Measurements from ENCODE around the gene PLXNB2. TPM values are rescaled to one million over a fixed set of nuclear protein-coding genes. Genes with fewer than 3 reads are reported as not detected.

PLXNB2 gene
- total RNA-seq, 1 experiment from 2014 or later = 236 TPM

DNA sequence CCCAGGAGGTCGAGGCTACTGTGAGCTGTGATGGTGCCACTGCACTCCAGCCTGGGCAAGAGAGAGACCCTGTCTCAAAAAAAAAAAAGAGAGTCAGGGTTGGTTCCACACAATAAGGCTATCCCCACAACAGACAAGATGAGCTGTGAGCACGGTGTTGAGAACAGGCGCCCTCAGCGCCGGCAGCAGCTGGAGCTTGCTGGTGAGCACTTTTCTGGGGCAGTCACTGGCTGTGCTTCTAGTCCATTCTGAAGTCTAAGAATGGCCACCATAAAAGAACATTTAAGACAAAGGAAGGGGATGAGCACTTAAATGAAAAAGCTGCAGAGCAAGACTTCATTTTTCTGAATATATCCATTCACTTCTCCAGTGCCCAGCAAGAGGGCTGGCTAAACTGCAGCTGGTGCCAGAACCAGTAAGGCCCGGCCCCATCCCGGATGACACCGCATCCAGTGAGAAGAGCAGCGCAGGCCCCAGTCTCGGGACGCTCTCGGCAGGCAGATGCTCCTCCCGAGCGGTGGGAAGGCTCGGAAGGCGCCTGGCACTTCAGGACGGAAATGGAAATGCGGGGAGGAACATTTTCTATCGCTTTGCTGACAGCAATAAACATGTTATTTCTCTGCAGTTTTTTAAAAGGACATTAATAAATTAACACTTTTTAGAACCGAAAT, 74.8 kb downstream of the PLXNB2 start:
- Histone ChIP-seq H3K9me3 (ENCODE audit: control insufficient read depth in 1 of 2, insufficient read depth in 1 of 2, low read depth in 1 of 2, low read length in 2 of 2) (peaks cover 0 to 4% of the 10 kb centered on the region in 2 experiments; a peak in 1 of 4 replicates), H3K36me3 (ENCODE audit: control insufficient read depth in 1 of 2, insufficient read depth in 2 of 2, low read length in 2 of 2) (peaks cover 0 to 8% of the 10 kb centered on the region in 2 experiments; a peak in 1 of 4 replicates), H3K9ac (ENCODE audit: low read length) (no peak overlapping the region), H3K9me2 (ENCODE audit: insufficient read depth) (no peaks in the 10 kb centered on the region), H3K4me1 (ENCODE audit: control insufficient read depth in 1 of 2, insufficient read depth in 2 of 2, low read length in 2 of 2) (no peaks in the 10 kb centered on the region), H3K27ac (ENCODE audit: low read depth, low read length) (no peak overlapping the region), H3K4me3 (replicated peaks in 1 of 2; ENCODE audit: low read depth in 1 of 2, low read length in 2 of 2) (no peak overlapping the region), H2AFZ (ENCODE audit: low read depth, low read length, poor library complexity, severe bottlenecking) (no peak overlapping the region), H3K27me3 (ENCODE audit: insufficient read depth, low read length) (no peaks in the 10 kb centered on the region), H4K20me1 (ENCODE audit: insufficient read depth) (no peaks in the 10 kb centered on the region), H3K79me2 (ENCODE audit: insufficient read depth, low read length) (peaks cover 57% of the 10 kb centered on the region), H3K4me2 (ENCODE audit: low read length) (no peak overlapping the region)
- intact Hi-C loops (cut with micrococcal nuclease) = no loop called here
- BruUV-seq (replicated peaks) = no TSS peak
- ChIA-PET RAD21 (ENCODE audit: low non-redundant PET in 1 of 2, low total read pairs in 2 of 2, uncharacterized antibody in 2 of 2, unreplicated experiment in 2 of 2) (interaction anchor here in 1 of 2 experiments (0.6 kb wide), 1 partner anchor 36 kb away, joined by 3 read pairs; no protein-coding TSS in a partner anchor), POLR2A (no interaction called here), CTCF (no interaction called here)
- DNase-seq (ENCODE audit: low read depth, low spot score) (no peak), ATAC-seq (no peak)
- TF ChIP-seq SP1 (IDR thresholded peaks at IDR 0.05; ENCODE audit: low read depth) (no peak), REST (IDR thresholded peaks at IDR 0.05; ENCODE audit: low read depth) (no peak), EZH2 (IDR thresholded peaks at IDR 0.05) (no peak), FOSL1 (IDR thresholded peaks at IDR 0.05; ENCODE audit: low read depth) (no peak), CTCF (IDR thresholded peaks at IDR 0.05 in 2 of 3, conservative IDR thresholded peaks at IDR 0.05 in 1 of 3; ENCODE audit: borderline replicate concordance in 1 of 3, insufficient read depth in 1 of 3, low read depth in 2 of 3, low read length in 2 of 3) (no peak), CEBPB (IDR thresholded peaks at IDR 0.05; ENCODE audit: low read depth) (no peak), ZFX (IDR thresholded peaks at IDR 0.05) (no peak), SRF (IDR thresholded peaks at IDR 0.05; ENCODE audit: low read depth) (no peak), RAD21 (IDR thresholded peaks at IDR 0.05; ENCODE audit: low read depth) (no peak), JUND (IDR thresholded peaks at IDR 0.05) (no peak)
